SU-DHL-6 (cell line): Measurements from ENCODE around the gene KHDRBS1.

ENCODE experiments used
- EZH2phosphoT487 ChIP-seq: fragments of 200-600 bp; sonication (generic), shearing (Covaris generic); conservative IDR thresholded peaks from 2 replicates; pipeline ENCODE4 v1.6.1; 2018; ENCODE audit warnings: mild to moderate bottlenecking, antibody characterized with exemption, low read length, moderate library complexity, mixed read lengths
- TF ChIP-seq, protein P1 (sequence below): fragments of 200-600 bp; sonication (generic); IDR thresholded peaks from one replicate; pipeline ENCODE4 v1.5.1; 2017; ENCODE audit warnings: antibody characterized with exemption, mild to moderate bottlenecking, low read length, moderate library complexity; ENCODE audit not compliant: insufficient read depth, poor library complexity, severe bottlenecking

DNA sequence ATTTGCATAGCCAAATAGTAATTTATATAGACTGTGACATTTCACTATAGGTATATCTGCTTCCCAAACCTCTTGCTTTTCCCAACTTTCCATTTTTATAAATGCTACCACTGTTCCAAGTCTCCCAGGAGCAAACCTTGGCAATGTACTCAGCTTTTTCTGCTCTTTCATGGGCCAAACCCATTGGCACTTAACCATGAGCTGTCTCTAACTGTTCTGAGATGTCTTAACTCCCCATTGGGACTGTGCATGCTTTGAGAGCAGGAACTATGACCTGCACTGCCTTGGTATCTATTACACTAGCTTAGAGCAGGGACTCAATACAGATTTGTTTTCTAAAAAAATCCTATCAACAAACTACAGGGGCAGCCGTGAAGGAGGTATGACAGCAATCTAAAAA is 22.5 kb upstream of the KHDRBS1 start:
- TF ChIP-seq, protein P1, sequence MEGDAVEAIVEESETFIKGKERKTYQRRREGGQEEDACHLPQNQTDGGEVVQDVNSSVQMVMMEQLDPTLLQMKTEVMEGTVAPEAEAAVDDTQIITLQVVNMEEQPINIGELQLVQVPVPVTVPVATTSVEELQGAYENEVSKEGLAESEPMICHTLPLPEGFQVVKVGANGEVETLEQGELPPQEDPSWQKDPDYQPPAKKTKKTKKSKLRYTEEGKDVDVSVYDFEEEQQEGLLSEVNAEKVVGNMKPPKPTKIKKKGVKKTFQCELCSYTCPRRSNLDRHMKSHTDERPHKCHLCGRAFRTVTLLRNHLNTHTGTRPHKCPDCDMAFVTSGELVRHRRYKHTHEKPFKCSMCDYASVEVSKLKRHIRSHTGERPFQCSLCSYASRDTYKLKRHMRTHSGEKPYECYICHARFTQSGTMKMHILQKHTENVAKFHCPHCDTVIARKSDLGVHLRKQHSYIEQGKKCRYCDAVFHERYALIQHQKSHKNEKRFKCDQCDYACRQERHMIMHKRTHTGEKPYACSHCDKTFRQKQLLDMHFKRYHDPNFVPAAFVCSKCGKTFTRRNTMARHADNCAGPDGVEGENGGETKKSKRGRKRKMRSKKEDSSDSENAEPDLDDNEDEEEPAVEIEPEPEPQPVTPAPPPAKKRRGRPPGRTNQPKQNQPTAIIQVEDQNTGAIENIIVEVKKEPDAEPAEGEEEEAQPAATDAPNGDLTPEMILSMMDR: no peak
- TF ChIP-seq EZH2phosphoT487: no peak
